Right atrium auricular region (tissue), 2 donors: ENCODE measurements around the gene ZNF804A. TPM values are rescaled to one million over a fixed set of nuclear protein-coding genes. Genes with fewer than 3 reads are reported as not detected.
A peak's percentile ranks its signal among the peaks of the same experiment; 100 is the strongest.

Source experiments
- DNase-seq: peaks from one replicate; pipeline ENCODE4 v3.0.0-alpha.2; 2019; ENCODE audit warnings: low spot score
- H3K27ac ChIP-seq, 2 donors: fragments of 200-600 bp; sonication (generic); 1 replicate in 1 of 2; 2 replicates in 1 of 2; pipeline ENCODE4 v1.5.1; 2016 to 2019
- H3K27me3 ChIP-seq, 2 donors: fragments of 200-600 bp; sonication (generic); one replicate each; pipeline versions ENCODE4 v1.5.1 to v1.6.0; 2017 to 2019
- H3K36me3 ChIP-seq: fragments of 200-600 bp; sonication (generic); one replicate; pipeline ENCODE4 v1.5.1; 2016
- H3K4me1 ChIP-seq, 2 donors: fragments of 200-600 bp; sonication (generic); one replicate each; pipeline versions ENCODE4 v1.5.1 to v1.6.0; 2017 to 2019
- H3K4me3 ChIP-seq, 2 donors: fragments of 200-600 bp; sonication (generic); 1 replicate in 1 of 2; 2 replicates in 1 of 2; pipeline ENCODE4 v1.5.1; 2017 to 2019; ENCODE audit warnings: mild to moderate bottlenecking in 1 of 2, moderate library complexity in 1 of 2
- H3K9me3 ChIP-seq, 2 donors: fragments of 200-600 bp; sonication (generic); one replicate each; pipeline ENCODE4 v1.5.1; 2019
- CTCF ChIP-seq, 2 donors: fragments of 200-600 bp; sonication (generic); IDR thresholded peaks; one replicate each; pipeline ENCODE4 v1.5.1; 2019; ENCODE audit warnings: antibody characterized with exemption in 2 of 2
- total RNA-seq, 2 donors: library from RNA; depleted of rRNA; stranded (reverse); fragments of >200 nt; gene quantifications; one replicate each; pipeline ENCODE4 v1.1.0, GENCODE V29; 2016

ZNF804A gene
- total RNA-seq, 2 donors from 2014 or later: not detected

DNA sequence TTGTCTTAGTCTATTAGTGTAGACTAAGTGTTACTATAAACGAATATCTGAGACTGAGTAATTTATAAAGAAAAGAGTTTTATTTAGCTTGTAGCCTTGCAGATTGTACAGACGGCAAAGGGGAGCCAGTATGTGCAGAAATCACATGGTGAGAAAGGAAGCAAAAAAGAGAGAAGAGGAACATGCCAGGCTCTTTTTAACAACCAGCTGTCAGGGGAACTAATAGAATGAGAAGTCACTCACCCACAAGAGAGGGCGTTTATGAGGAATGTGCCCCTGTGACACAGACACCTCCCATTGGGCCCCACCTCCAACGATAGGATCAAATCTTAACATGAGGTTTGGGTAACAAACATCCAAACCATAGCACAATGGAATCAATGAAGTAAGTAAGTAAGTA lies 20.6 kb upstream of the ZNF804A start:
- Histone ChIP-seq H3K4me3 (no peak overlapping the region), H3K27ac (no peak overlapping the region), H3K9me3 (no peaks in the 10 kb centered on the region), H3K4me1 (no peaks in the 10 kb centered on the region), H3K27me3 (no peaks in the 10 kb centered on the region), H3K36me3 (no peaks in the 10 kb centered on the region)
- TF ChIP-seq CTCF (IDR thresholded peaks at IDR 0.05): no peak
- DNase-seq: no peak

- H3K27me3 ChIP-seq: no peaks in the 10 kb centered on the region
- no peak overlapping the region for H3K4me3 ChIP-seq
- DNase-seq: no peak
- no peaks in the 10 kb centered on the region for H3K4me1 ChIP-seq
- no peaks in the 10 kb centered on the region for H3K9me3 ChIP-seq
- no peaks in the 10 kb centered on the region for H3K36me3 ChIP-seq
- no peak for TF ChIP-seq CTCF (IDR thresholded peaks at IDR 0.05)
- H3K27ac ChIP-seq: no peak overlapping the region
Measured at GRCh38 chr2:184579226-184579625, 19.1 kb upstream of the ZNF804A start.

DNA sequence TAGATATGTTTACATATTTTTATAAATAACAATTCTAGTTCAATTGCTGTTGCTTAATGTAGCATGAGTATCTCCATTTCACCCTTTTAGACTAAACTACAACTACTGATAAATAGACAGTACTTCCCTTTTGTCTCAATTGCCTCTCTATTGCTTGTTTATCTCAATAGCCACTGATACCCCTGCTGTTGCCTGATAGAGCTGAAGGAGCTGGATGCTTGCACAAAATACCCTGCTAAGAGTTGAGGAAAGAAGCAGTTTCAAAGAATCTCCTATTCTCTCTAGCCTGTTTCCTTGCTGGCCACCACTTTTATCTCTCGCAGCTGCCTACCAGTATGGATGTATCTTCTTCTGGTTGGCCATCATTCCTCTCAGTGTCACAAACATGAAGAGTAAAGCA lies 16.9 kb upstream of the ZNF804A start:
- no peak for TF ChIP-seq CTCF (IDR thresholded peaks at IDR 0.05)

GRCh38 chr2:184589261-184589660 lies 9.1 kb upstream of the ZNF804A start:
- Histone ChIP-seq H3K4me3 (no peak overlapping the region), H3K36me3 (no peaks in the 10 kb centered on the region), H3K4me1 (no peaks in the 10 kb centered on the region), H3K9me3 (no peaks in the 10 kb centered on the region), H3K27ac (no peak overlapping the region), H3K27me3 (no peaks in the 10 kb centered on the region)
- no peak for TF ChIP-seq CTCF (IDR thresholded peaks at IDR 0.05)
- no peak for DNase-seq

More for the DNA sequence above, 16.9 kb upstream of the ZNF804A start:
- no peaks in the 10 kb centered on the region for H3K36me3 ChIP-seq
- no peak for DNase-seq
- no peak overlapping the region for H3K4me3 ChIP-seq
- no peaks in the 10 kb centered on the region for H3K9me3 ChIP-seq
- H3K27me3 ChIP-seq: no peaks in the 10 kb centered on the region
- H3K27ac ChIP-seq: no peak overlapping the region
- H3K4me1 ChIP-seq: no peaks in the 10 kb centered on the region

GRCh38 chr2:184596819-184597411 lies 1.4 kb upstream of the ZNF804A start:
- no peak for DNase-seq
- H3K27me3 ChIP-seq: peaks cover 0 to 4% of the 10 kb centered on the region in 2 donors
- H3K4me1 ChIP-seq: peaks cover 0 to 21% of the 10 kb centered on the region in 2 donors
- no peak overlapping the region for H3K27ac ChIP-seq
- no peak for TF ChIP-seq CTCF (IDR thresholded peaks at IDR 0.05)
- no peaks in the 10 kb centered on the region for H3K36me3 ChIP-seq
- no peaks in the 10 kb centered on the region for H3K9me3 ChIP-seq
- H3K4me3 ChIP-seq: peak overlapping the region in 1 of 2 donors; percentile 57

GRCh38 chr2:184597571-184597991 lies 748 bp upstream of the ZNF804A start:
- H3K4me1 ChIP-seq: peaks cover 0 to 21% of the 10 kb centered on the region in 2 donors
- H3K9me3 ChIP-seq: no peaks in the 10 kb centered on the region
- peaks cover 0 to 4% of the 10 kb centered on the region in 2 donors for H3K27me3 ChIP-seq
- H3K36me3 ChIP-seq: no peaks in the 10 kb centered on the region
- no peak overlapping the region for H3K27ac ChIP-seq
- peak; percentile 58 for DNase-seq
- H3K4me3 ChIP-seq: peak overlapping the region; percentile 32 to 57
- no peak for TF ChIP-seq CTCF (IDR thresholded peaks at IDR 0.05)
